AG20443 (cell line): ENCODE measurements around the gene SLC15A3.

ENCODE experiments used
- DNase-seq: peaks from one replicate; pipeline ENCODE4 v3.0.0; 2012; ENCODE audit warnings: low spot score, mixed read lengths

The SLC15A3 gene

DNA sequence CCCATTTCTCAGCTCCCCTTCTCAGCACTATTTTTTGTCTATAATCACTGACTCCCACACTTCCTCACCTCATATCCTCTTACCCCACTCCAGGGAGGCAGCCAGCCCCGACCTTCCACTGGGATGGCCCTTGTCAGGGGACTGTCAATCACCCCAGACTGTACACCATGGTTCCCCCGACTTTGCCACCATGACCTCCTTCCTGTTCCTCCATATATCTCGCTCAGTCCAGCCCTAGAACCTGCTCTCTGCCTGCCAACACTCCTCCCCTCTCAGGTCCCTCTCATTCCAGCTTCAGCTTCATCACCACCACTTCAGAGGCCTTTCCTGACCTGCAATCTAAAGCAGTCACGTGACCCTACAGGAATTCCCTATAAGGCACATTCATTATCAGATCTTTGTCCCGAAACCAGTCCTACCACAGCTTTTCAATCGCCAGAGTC lies 62.1 kb downstream of the SLC15A3 start:
- DNase-seq = no peak

DNA sequence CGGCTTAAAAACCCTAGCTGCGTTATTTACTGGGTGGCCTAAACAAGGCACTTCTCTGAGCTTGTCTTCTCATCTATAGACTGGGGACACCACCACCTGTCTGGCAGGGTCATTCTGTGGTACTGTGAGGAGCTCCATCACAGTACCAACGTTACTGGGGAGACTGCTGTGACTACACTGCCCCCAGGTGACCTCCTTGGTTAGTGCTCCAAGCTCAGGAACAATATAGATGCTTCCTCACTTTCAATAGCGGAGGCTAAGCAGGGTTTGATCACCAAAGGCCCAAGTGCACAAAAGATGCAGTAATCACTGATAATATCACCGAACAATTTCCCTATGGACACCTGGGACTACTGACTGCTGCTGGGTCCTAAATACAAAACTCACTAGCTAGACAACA lies 64.4 kb downstream of the SLC15A3 start:
- peak; percentile 69 for DNase-seq
